H9 (cell line): ENCODE results near the gene HES3. TPM values are rescaled to one million over a fixed set of nuclear protein-coding genes. Genes with fewer than 3 reads are reported as not detected.
A peak's percentile ranks its signal among the peaks of the same experiment; 100 is the strongest.

Source experiments
- DNase-seq: peaks from one replicate; pipeline ENCODE4 v3.0.0-alpha.2; 2017
- H2AFZ ChIP-seq: one replicate; pipeline ENCODE4 v1.6.1; 2013; ENCODE audit warnings: mild to moderate bottlenecking, low read length, control low read depth, moderate library complexity
- H2AK5ac ChIP-seq: 2 replicates; pipeline ENCODE4 v1.6.1; 2013; ENCODE audit warnings: low read length, control low read depth, mixed read lengths; ENCODE audit not compliant: insufficient read length
- H2BK120ac ChIP-seq: one replicate; pipeline ENCODE4 v1.6.1; 2013; ENCODE audit warnings: low read depth, mild to moderate bottlenecking, low read length, control low read depth, inconsistent platforms; ENCODE audit not compliant: poor library complexity, severe bottlenecking
- H2BK12ac ChIP-seq: 2 replicates; pipeline ENCODE4 v1.6.1; 2013; ENCODE audit warnings: low read length, control low read depth, mixed read lengths, low read depth; ENCODE audit not compliant: insufficient read length
- H2BK15ac ChIP-seq: 2 replicates; pipeline ENCODE4 v1.6.1; 2013; ENCODE audit warnings: low read depth, low read length, control low read depth
- H2BK20ac ChIP-seq: one replicate; pipeline ENCODE4 v1.6.1; 2013; ENCODE audit warnings: low read depth, mild to moderate bottlenecking, low read length, control low read depth, inconsistent platforms; ENCODE audit not compliant: poor library complexity, severe bottlenecking
- H2BK5ac ChIP-seq: 2 replicates; pipeline ENCODE4 v1.6.1; 2013; ENCODE audit warnings: low read length, control low read depth, mixed read lengths; ENCODE audit not compliant: insufficient read length
- H3K14ac ChIP-seq: 2 replicates; pipeline ENCODE4 v1.6.1; 2013; ENCODE audit warnings: low read length, control low read depth; ENCODE audit not compliant: insufficient read depth
- H3K18ac ChIP-seq: 2 replicates; pipeline ENCODE4 v1.6.1; 2013; ENCODE audit warnings: low read depth, mild to moderate bottlenecking, mixed read lengths, low read length, control low read depth; ENCODE audit not compliant: insufficient read length
- H3K23ac ChIP-seq: 2 replicates; pipeline ENCODE4 v1.6.1; 2013; ENCODE audit warnings: low read length, control low read depth, mixed read lengths, low read depth; ENCODE audit not compliant: insufficient read length
- H3K23me2 ChIP-seq: 2 replicates; pipeline ENCODE4 v1.6.1; 2013; ENCODE audit warnings: low read depth, mild to moderate bottlenecking, mixed read lengths, low read length, control low read depth; ENCODE audit not compliant: insufficient read length, poor library complexity, severe bottlenecking
- H3K27ac ChIP-seq: 2 replicates; pipeline ENCODE4 v1.5.1; 2013; ENCODE audit warnings: low read length, control low read depth, mixed read lengths, low read depth; ENCODE audit not compliant: insufficient read length
- H3K27me3 ChIP-seq: 2 replicates; pipeline ENCODE4 v1.6.1; 2013; ENCODE audit warnings: low read length, control low read depth, inconsistent platforms; ENCODE audit not compliant: insufficient read depth
- H3K4ac ChIP-seq: 2 replicates; pipeline ENCODE4 v1.6.1; 2013; ENCODE audit warnings: low read depth, mild to moderate bottlenecking, control low read depth, inconsistent platforms, low read length, moderate library complexity
- H3K4me1 ChIP-seq: 2 replicates; pipeline ENCODE4 v1.6.1; 2013; ENCODE audit warnings: low read length, control low read depth, inconsistent platforms; ENCODE audit not compliant: insufficient read depth
- H3K4me2 ChIP-seq: 2 replicates; pipeline ENCODE4 v1.6.1; 2013; ENCODE audit warnings: low read length, control low read depth, mixed read lengths; ENCODE audit not compliant: insufficient read length, insufficient read depth
- H3K56ac ChIP-seq: 2 replicates; pipeline ENCODE4 v1.6.1; 2013; ENCODE audit warnings: low read depth, mild to moderate bottlenecking, mixed read lengths, low read length, control low read depth; ENCODE audit not compliant: insufficient read length
- H3K79me1 ChIP-seq: 2 replicates; pipeline ENCODE4 v1.6.1; 2013; ENCODE audit warnings: low read depth, mild to moderate bottlenecking, moderate library complexity, low read length, control low read depth, inconsistent platforms; ENCODE audit not compliant: insufficient read depth, poor library complexity, severe bottlenecking
- H3K79me2 ChIP-seq: 2 replicates; pipeline ENCODE4 v1.6.1; 2013; ENCODE audit warnings: low read length, control low read depth, inconsistent platforms; ENCODE audit not compliant: insufficient read depth
- H3K9ac ChIP-seq: 2 replicates; pipeline ENCODE4 v1.6.1; 2013; ENCODE audit warnings: low read length, control low read depth, mixed read lengths; ENCODE audit not compliant: insufficient read length; ENCODE audit errors: extremely low read depth
- H3K9me3 ChIP-seq: one replicate; pipeline ENCODE4 v1.6.1; 2013; ENCODE audit warnings: low read depth, low read length, inconsistent platforms; ENCODE audit not compliant: control insufficient read depth
- H3T11ph ChIP-seq: one replicate; pipeline ENCODE4 v1.6.1; 2013; ENCODE audit warnings: mild to moderate bottlenecking, low read length, control low read depth, inconsistent platforms
- H4K20me1 ChIP-seq: one replicate; pipeline ENCODE4 v1.6.1; 2013; ENCODE audit not compliant: control insufficient read depth, insufficient read length, insufficient read depth
- H4K5ac ChIP-seq: 2 replicates; pipeline ENCODE4 v1.6.1; 2013; ENCODE audit warnings: low read depth, mild to moderate bottlenecking, mixed read lengths, low read length, control low read depth; ENCODE audit not compliant: insufficient read length
- H4K8ac ChIP-seq: replicated peaks from 2 replicates; pipeline ENCODE4 v1.6.1; 2013; ENCODE audit warnings: low read length, control low read depth, mixed read lengths, low read depth; ENCODE audit not compliant: insufficient read length
- H4K91ac ChIP-seq: 2 replicates; pipeline ENCODE4 v1.6.1; 2013; ENCODE audit warnings: low read depth, mild to moderate bottlenecking, moderate library complexity, mixed read lengths, low read length, control low read depth; ENCODE audit not compliant: insufficient read length
- H3K27ac Mint-ChIP-seq, 3 experiments: 2 replicates in 2 of 3; 3 replicates in 1 of 3; pipeline ENCODE4 v1.8.0; 2020 to 2021; ENCODE audit warnings: mixed read lengths in 3 of 3, mild to moderate bottlenecking in 1 of 3, moderate library complexity in 1 of 3
- H3K27me3 Mint-ChIP-seq: 2 replicates; pipeline ENCODE4 v1.8.0; 2021; ENCODE audit warnings: low read depth, mild to moderate bottlenecking, moderate library complexity, mixed read lengths
- H3K36me3 Mint-ChIP-seq, 3 experiments: 2 replicates in 2 of 3; 3 replicates in 1 of 3; pipeline ENCODE4 v1.8.0; 2020 to 2021; ENCODE audit warnings: low read depth in 3 of 3, mixed read lengths in 3 of 3; ENCODE audit not compliant: insufficient read depth in 1 of 3
- H3K4me1 Mint-ChIP-seq, 2 experiments: 2 replicates each; pipeline ENCODE4 v1.8.0; 2020; ENCODE audit warnings: mixed read lengths in 2 of 2
- H3K4me3 Mint-ChIP-seq, 2 experiments: 2 replicates in 1 of 2; 3 replicates in 1 of 2; pipeline ENCODE4 v1.8.0; 2020 to 2021; ENCODE audit warnings: mild to moderate bottlenecking in 2 of 2, mixed read lengths in 2 of 2, moderate library complexity in 1 of 2
- H3K9me3 Mint-ChIP-seq, 2 experiments: 2 replicates in 1 of 2; 3 replicates in 1 of 2; pipeline ENCODE4 v1.8.0; 2020; ENCODE audit warnings: mild to moderate bottlenecking in 2 of 2, mixed read lengths in 2 of 2, moderate library complexity in 1 of 2
- WGBS: extraction: QIAGEN DNeasy Blood & Tissue Kit; methylation state at CpG from one replicate; pipeline ENCODE4 v1.1.7; 2013; ENCODE audit warnings: missing lambda C conversion rate, low lambda C conversion rate, mixed read lengths; ENCODE audit not compliant: insufficient read length; ENCODE audit errors: extremely low coverage; 5-methylcytosine and 5-hydroxymethylcytosine counted together
- total RNA-seq: library from RNA; stranded (reverse); gene quantifications from 2 replicates; pipeline ENCODE4 v1.2.1, GENCODE V29; 2021
- TF ChIP-seq, protein P1 (sequence below): fragments of 200-600 bp; sonication (generic); conservative IDR thresholded peaks from 3 replicates; pipeline ENCODE4 v1.8.0; 2021; ENCODE audit warnings: antibody characterized with exemption, mild to moderate bottlenecking

The HES3 gene
- total RNA-seq, 1 experiment from 2014 or later = 89.9 TPM

DNA sequence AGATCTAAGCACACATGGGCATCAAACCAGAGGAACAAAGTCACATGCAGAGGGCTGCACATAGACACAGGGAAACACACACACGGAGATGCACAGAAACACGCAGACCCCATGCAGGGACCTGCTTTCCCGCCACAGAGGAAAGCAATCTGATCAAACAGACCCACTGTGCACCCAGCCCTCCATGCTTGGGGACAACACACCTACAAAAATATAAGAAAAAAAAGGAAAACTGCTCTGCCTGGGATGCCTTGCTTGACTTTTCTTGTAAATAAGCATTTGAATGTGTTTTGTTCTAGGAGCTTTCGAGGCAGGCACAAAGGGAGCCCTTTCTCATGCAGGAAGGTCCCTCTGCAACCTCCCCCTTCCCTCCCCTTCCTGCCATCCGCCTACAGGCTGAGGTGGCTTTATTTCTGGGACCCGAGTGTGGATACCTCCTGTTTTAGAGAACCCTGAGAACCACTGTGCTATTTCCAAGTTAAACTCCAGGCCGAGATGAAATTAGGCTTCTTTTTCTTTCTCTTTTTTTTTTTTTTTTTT, 4.7 kb upstream of the HES3 start:
- H3K79me1 ChIP-seq = peaks cover 6% of the 10 kb centered on the region
- Mint-ChIP-seq H3K36me3 (peaks cover 0 to 2% (median 1%) of the 10 kb centered on the region in 3 experiments; a peak in 5 of 7 replicates), H3K9me3 (no peaks in the 10 kb centered on the region; a peak in 2 of 5 replicates), H3K4me1 (peaks cover 51 to 62% of the 10 kb centered on the region in 2 experiments), H3K27me3 (peaks cover 9% of the 10 kb centered on the region), H3K27ac (peak overlapping the region; percentile 98 to 99 (median 99)), H3K4me3 (peak overlapping the region; percentile 47 to 74)
- H2BK15ac ChIP-seq = no peak overlapping the region
- H2BK5ac ChIP-seq = no peak overlapping the region
- DNase-seq = peak; percentile 88
- peak overlapping the region; percentile 29 for H3K18ac ChIP-seq
- H3K9ac ChIP-seq = peak overlapping the region; percentile 21
- no peaks in the 10 kb centered on the region for H4K20me1 ChIP-seq
- WGBS = no CpG with 5 or more reads among the region's 7 CpGs
- peaks cover 6% of the 10 kb centered on the region; the same call in 1 of the 2 replicates for H3K79me2 ChIP-seq
- H3K23ac ChIP-seq = no peak overlapping the region
- no peak overlapping the region for H3T11ph ChIP-seq
- peaks cover 27% of the 10 kb centered on the region for H3K23me2 ChIP-seq
- no peak overlapping the region for H2BK12ac ChIP-seq
- no peak overlapping the region for H3K4ac ChIP-seq
- TF ChIP-seq, protein P1, sequence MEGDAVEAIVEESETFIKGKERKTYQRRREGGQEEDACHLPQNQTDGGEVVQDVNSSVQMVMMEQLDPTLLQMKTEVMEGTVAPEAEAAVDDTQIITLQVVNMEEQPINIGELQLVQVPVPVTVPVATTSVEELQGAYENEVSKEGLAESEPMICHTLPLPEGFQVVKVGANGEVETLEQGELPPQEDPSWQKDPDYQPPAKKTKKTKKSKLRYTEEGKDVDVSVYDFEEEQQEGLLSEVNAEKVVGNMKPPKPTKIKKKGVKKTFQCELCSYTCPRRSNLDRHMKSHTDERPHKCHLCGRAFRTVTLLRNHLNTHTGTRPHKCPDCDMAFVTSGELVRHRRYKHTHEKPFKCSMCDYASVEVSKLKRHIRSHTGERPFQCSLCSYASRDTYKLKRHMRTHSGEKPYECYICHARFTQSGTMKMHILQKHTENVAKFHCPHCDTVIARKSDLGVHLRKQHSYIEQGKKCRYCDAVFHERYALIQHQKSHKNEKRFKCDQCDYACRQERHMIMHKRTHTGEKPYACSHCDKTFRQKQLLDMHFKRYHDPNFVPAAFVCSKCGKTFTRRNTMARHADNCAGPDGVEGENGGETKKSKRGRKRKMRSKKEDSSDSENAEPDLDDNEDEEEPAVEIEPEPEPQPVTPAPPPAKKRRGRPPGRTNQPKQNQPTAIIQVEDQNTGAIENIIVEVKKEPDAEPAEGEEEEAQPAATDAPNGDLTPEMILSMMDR = no peak
- peaks cover 5% of the 10 kb centered on the region; the same call in 1 of the 2 replicates for H3K4me1 ChIP-seq
- peak overlapping the region; percentile 82 for H3K27ac ChIP-seq
- H3K4me2 ChIP-seq = peak overlapping the region; percentile 43
- H2BK20ac ChIP-seq = no peak overlapping the region
- H4K91ac ChIP-seq = no peak overlapping the region
- no peak overlapping the region for H3K14ac ChIP-seq
- H2AK5ac ChIP-seq = no peak overlapping the region
- H4K5ac ChIP-seq = no peak overlapping the region
- H3K56ac ChIP-seq = no peak overlapping the region
- H3K27me3 ChIP-seq = no peaks in the 10 kb centered on the region; the same call in 1 of the 2 replicates
- H3K9me3 ChIP-seq = no peaks in the 10 kb centered on the region
- H2BK120ac ChIP-seq = no peak overlapping the region
- H2AFZ ChIP-seq = no peak overlapping the region
- H4K8ac ChIP-seq = no peak overlapping the region
